GM10266 (cell line): ENCODE results near the gene KCTD8.

Experiments
- DNase-seq: peaks from one replicate; pipeline ENCODE4 v3.0.0; 2012; ENCODE audit errors: extremely low spot score
- TF ChIP-seq, protein P1 (sequence below): IDR thresholded peaks from 2 replicates; pipeline ENCODE4 v1.5.1; 2012; ENCODE audit warnings: mild to moderate bottlenecking, low read depth; ENCODE audit not compliant: control insufficient read depth, insufficient read depth; ENCODE audit errors: missing control alignments

KCTD8 gene

GRCh38 chr4:44320833-44321232, 127.8 kb downstream of the KCTD8 start:
- no peak for DNase-seq

DNA sequence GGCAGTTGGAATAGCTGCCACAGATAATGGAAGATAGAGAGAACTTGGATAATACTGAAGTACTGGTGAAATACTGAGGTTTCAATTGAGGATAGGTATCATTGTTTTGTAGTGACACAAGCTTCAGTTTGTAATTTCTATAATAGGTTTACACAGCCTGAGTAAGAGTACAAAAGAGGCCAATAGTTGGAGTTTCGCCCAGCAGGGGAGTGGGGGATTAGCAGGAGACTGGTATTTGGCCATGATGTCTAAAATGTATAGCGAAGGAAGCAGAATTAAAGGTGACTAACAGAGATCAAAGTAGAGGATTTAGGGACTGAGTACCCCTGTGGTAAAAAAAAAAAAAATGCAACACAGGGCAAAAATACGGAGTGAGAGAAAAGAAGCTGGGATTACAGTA, 129.5 kb downstream of the KCTD8 start:
- TF ChIP-seq, protein P1, sequence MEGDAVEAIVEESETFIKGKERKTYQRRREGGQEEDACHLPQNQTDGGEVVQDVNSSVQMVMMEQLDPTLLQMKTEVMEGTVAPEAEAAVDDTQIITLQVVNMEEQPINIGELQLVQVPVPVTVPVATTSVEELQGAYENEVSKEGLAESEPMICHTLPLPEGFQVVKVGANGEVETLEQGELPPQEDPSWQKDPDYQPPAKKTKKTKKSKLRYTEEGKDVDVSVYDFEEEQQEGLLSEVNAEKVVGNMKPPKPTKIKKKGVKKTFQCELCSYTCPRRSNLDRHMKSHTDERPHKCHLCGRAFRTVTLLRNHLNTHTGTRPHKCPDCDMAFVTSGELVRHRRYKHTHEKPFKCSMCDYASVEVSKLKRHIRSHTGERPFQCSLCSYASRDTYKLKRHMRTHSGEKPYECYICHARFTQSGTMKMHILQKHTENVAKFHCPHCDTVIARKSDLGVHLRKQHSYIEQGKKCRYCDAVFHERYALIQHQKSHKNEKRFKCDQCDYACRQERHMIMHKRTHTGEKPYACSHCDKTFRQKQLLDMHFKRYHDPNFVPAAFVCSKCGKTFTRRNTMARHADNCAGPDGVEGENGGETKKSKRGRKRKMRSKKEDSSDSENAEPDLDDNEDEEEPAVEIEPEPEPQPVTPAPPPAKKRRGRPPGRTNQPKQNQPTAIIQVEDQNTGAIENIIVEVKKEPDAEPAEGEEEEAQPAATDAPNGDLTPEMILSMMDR, result no peak
- DNase-seq, result no peak

More at GRCh38 chr4:44320833-44321232, 127.8 kb downstream of the KCTD8 start:
- TF ChIP-seq, protein P1, result no peak

DNA sequence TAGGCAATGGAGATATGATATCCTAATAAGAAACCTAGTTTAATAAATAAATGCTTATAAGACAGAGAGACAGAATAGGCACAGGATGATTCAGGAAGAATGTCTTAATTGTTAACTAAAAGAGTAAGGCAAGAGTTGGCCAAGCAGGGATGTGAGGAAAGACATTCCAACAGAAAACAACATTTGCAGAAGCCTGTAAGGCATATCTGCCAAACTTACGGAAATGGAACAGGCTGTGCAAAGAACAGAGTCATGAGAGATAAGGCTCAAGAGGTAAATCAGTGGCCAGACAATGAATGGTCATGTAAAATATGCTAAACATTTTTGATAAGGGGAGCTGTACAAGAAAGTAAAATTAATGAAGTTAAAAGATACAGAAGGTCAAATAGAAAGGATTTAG, 134.9 kb downstream of the KCTD8 start:
- DNase-seq, result no peak
- TF ChIP-seq, protein P1, result no peak

DNA sequence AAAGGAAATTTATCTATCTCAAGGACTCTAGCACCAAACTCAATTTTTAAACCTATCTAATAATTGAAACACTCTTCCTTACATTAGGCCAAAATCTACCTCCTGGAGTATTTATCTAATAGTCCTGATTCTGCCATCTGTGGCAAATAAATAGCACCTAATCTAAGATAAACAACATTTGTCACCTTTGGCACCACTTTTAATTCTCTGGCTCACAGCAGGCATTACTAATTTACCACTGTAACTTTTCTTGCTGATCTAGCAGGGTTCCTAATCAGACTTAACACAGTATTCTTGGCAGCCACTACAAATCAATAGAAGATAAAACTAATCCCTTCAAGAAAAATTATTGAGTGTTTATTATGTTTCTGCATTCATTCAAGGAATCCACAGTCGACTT, 161.1 kb downstream of the KCTD8 start:
- DNase-seq, result no peak
- TF ChIP-seq, protein P1, result no peak

DNA sequence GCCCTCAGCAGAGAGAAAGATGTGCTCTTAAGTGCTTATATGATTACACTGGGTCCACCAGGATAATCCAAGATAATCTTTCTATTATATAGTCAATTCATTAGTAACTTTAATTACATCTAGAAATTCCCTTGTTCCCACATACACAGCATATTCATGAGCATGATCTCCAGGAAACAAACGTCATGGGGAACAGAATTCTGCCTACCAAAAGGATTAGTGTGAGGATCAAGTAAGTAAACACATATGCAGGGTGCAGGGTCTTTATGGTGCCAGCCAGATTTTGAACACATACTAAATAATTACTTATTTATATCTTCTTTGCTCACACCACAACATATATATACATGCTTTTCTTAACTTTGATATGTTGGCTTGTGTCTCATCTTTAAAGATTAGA, 169.1 kb downstream of the KCTD8 start:
- TF ChIP-seq, protein P1, result no peak
- no peak for DNase-seq

- DNase-seq, result no peak
- TF ChIP-seq, protein P1, result no peak
These were observed 169.5 kb downstream of the KCTD8 start for GRCh38 chr4:44279066-44279465.

GRCh38 chr4:44257461-44257860, 191.1 kb downstream of the KCTD8 start:
- TF ChIP-seq, protein P1, result no peak
- no peak for DNase-seq
